Smooth muscle cell of trachea (primary cell): ENCODE measurements around the gene TEAD4. TPM values are rescaled to one million over a fixed set of nuclear protein-coding genes. Genes with fewer than 3 reads are reported as not detected.

Experiments
- total RNA-seq: library from RNA; depleted of rRNA; stranded (reverse); fragments of >200 nt; gene quantifications from 2 replicates; pipeline ENCODE4 v1.2.1, GENCODE V29; 2014

The TEAD4 gene
- total RNA-seq, result 5.7 and 8.8 TPM in 2 replicates

DNA sequence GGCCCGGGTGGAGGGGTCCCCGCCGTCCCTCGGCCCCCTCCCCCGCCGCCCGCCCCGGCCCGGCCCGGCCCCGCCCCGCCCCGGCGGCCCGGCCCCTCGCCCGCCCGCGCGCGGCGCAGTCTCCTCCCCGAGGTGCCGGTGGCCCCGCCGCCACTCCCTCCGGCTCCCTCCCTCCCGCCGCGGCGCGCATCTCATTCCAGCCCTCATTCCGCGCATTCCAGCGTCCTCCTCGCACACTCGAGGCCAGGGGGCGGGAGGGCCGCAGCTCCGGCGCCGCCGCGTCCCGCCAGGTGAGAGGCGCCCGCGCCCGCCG is at the start of gene TEAD4:
TEAD4 (plus strand) TSS at position 206 of the 313 bp plus-strand sequence.

GRCh38 chr12:3076730-3077571 is 117.8 kb downstream of the TEAD4 start, which contains the start of gene TSPAN9:
TSPAN9 (plus strand) TSS chr12:3077379; CDS start chr12:3201194, 123,815 bp downstream.

Other genes starting within 250 kb of the TEAD4 start
- gene FKBP4, start 164.4 kb upstream of the TEAD4 start, total RNA-seq, result 34.5 and 45.3 TPM in 2 replicates
- gene ITFG2, start 146.7 kb upstream of the TEAD4 start, total RNA-seq, result 12.1 and 13.8 TPM in 2 replicates
- gene NRIP2, start 124.4 kb upstream of the TEAD4 start, total RNA-seq, result 0.15 and 0.50 TPM in 2 replicates
- gene TEX52, start 102.4 kb upstream of the TEAD4 start, total RNA-seq, result not detected in 2 replicates
- gene FOXM1, start 82.2 kb upstream of the TEAD4 start, total RNA-seq, result 2.8 and 22.5 TPM in 2 replicates
- 18.9 and 24.9 TPM in 2 replicates for gene RHNO1, start 82.2 kb upstream of the TEAD4 start, total RNA-seq
- 33.1 and 33.9 TPM in 2 replicates for gene TULP3, start 68.5 kb upstream of the TEAD4 start, total RNA-seq
- 14.5 and 42.2 TPM in 2 replicates for gene TSPAN9, start 118.0 kb downstream of the TEAD4 start, total RNA-seq